GM21447 (cell line): ENCODE measurements around the gene IQCE.

Source experiments
- ATAC-seq: cut with Tn5 transposase; IDR thresholded peaks from one replicate; pipeline ENCODE4 v1.9.1; 2021; ENCODE audit not compliant: unreplicated experiment

IQCE gene

GRCh38 chr7:2631946-2632732 is 73.4 kb downstream of the IQCE start, which contains the start of gene TTYH3:
TSS of gene TTYH3 (plus strand) at chr7:2631986. CDS start at chr7:2632156, 170 bp downstream.
- peak; percentile 27 for ATAC-seq

- no peak for ATAC-seq
These were observed 74.2 kb downstream of the IQCE start for GRCh38 chr7:2632733-2633537.

- no peak for ATAC-seq
These were observed 74.9 kb downstream of the IQCE start for GRCh38 chr7:2633538-2634266.

- ATAC-seq = no peak
These were observed 75.7 kb downstream of the IQCE start for GRCh38 chr7:2634267-2635145.

- no peak for ATAC-seq
These were observed 76.4 kb downstream of the IQCE start for GRCh38 chr7:2635148-2635668.

GRCh38 chr7:2635810-2636701 is 77.3 kb downstream of the IQCE start:
- ATAC-seq = no peak

GRCh38 chr7:2637066-2637471 is 78.3 kb downstream of the IQCE start:
- no peak for ATAC-seq

- peak; percentile 30 for ATAC-seq
These were observed 78.9 kb downstream of the IQCE start for GRCh38 chr7:2637505-2638223.

GRCh38 chr7:2638224-2638991 is 79.6 kb downstream of the IQCE start:
- no peak for ATAC-seq

- no peak for ATAC-seq
These were observed 80.5 kb downstream of the IQCE start for GRCh38 chr7:2639181-2639681.

- no peak for ATAC-seq
These were observed 81.1 kb downstream of the IQCE start for GRCh38 chr7:2639695-2640481.

- no peak for ATAC-seq
These were observed 81.7 kb downstream of the IQCE start for GRCh38 chr7:2640482-2640830.

GRCh38 chr7:2640846-2641316 is 82.1 kb downstream of the IQCE start:
- no peak for ATAC-seq

- ATAC-seq = peak; percentile 42
These were observed 82.9 kb downstream of the IQCE start for GRCh38 chr7:2641406-2642393.

GRCh38 chr7:2643386-2644219 is 84.8 kb downstream of the IQCE start:
- no peak for ATAC-seq
